NCI-H1105 (cell line): Measurements from ENCODE around the gene PRR5.

ENCODE experiments used
- DNase-seq: peaks from one replicate; lab custom pipeline; 2025; lab: John Stamatoyannopoulos, UW

PRR5 gene

DNA sequence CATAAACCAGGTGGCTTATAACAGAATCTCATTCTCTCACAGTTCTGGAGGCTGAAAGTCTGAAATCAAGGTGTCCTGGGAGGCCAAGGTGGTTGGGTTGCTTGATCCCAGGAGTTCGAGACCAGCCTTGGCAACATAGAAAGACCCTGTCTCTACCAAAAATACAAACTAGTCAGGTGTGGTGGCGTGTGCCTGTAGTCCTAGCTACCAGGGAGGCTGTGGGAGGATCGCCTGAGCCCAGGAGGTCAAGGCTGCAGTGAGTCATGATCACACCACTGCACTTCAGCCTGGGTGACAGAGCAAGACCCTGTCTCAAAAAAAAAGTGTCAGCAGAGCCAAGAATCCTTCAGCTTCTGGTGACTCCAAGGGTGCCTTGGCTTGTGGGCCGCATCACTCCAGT lies 8.9 kb upstream of the PRR5 start:
- no peak for DNase-seq

DNA sequence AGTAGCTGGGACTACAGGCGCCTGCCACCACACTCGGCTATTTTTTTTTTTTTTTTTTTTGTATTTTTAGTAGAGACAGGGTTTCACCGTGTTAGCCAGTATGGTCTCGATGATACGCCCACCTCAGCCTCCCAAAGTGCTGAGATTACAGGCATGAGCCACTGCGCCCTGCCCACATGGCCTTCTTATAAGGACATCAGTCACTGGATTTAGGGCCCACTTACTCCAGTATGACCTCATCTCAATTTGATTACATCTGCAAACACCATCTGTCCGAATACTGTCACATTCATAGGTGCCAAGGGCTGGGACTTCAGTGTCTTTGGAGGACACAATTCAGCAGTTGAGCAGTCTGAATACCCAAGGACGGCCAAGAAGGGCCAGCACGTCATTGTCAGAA lies 8.2 kb upstream of the PRR5 start:
- DNase-seq, result no peak

DNA sequence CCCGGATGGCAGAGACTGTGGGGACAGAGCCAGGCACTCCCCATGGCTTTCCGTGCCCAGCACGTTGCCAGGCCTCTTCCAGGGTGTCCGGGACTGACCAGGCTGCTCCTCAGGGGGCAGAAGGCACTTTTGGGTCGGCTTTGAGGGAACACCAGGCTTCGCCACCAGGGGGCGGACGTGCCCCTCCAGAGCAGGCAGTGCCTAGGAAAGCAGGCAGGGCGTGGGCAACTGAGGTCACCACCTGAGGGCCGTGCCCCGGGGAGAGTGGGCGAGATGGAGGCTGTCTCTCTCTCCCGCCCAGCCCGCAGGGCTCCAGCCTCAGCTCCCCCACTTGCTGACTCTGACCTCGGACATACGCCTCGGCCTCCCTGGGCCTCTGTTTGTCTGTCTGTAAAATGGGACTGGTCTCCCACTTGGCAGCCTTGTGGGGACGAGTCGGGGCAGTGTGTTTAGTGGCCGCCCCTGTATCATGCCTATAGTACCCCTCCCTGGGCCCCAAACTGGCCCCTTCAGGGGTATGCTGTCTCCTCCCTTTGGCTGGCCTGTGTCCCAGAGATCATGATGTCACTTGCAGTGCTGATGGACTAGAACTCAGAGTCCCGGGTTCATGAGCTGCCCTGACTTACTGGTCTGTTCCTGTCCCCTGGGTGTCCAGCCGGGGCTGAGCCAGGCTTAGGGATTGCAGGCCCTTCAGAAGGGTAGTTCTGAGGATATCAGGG lies 4.4 kb upstream of the PRR5 start:
- DNase-seq, result no peak

DNA sequence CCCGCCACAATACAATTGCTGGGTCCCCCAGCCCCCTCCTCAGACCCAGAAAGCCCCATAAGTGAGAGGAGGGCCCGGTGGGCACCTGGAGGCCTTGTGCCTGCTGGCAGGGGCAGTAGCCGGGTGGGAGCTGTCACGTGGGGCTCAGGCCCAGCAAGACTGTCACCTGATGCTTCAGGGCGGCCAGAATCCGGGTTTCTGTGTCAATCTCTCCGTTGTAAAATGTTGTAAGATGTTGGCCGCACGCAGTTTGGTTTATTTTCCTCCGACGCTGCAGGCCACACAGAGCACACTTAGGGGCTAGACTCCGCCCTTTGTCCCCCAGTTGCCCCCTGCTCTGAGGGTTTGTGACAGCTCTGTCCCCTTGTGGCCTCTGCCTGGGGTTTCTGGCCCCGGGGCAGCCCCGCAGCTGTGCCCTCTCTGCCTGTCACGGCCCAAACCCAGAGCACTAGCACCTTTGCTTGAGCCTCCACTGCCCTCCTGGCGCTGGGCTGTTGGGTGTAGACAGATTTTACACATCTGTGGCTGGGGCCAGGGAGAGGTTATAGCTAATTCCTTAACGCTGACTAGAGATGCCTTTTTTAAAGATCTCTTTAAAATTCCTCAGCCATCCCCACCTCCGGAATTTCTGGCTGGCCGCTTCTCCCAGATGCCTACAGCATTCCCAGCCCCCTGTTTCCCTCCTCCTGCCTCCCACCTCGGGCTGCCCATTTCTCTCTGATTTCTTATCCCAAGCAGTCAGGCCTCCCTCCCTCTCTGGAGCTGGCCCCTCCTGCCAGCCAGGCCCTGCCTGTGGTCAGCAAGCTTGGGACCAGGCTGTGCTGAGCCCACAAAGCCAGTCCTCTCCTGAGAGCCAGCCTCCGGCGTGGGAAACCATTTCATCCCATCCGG lies 3.2 kb upstream of the PRR5 start:
- no peak for DNase-seq

DNA sequence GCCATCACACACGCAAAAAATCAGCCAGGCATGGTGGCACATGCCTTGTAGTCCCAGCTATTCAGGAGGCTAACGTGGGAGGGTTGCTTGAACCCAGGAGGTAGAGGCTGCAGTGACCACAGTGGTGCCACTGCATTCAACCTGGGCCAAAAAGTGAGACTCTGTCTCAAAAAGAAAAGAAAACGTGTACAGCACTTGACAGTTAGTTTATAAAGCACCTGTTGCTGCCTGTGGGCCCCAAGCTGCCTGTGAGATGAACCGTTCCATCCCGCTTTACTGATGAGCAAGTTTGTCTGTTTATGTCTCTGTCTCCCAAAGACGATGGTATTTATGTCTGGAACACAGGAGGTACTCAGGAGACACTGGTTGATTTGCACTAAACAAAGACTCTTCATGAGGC lies 1.5 kb upstream of the PRR5 start:
- DNase-seq, result no peak

DNA sequence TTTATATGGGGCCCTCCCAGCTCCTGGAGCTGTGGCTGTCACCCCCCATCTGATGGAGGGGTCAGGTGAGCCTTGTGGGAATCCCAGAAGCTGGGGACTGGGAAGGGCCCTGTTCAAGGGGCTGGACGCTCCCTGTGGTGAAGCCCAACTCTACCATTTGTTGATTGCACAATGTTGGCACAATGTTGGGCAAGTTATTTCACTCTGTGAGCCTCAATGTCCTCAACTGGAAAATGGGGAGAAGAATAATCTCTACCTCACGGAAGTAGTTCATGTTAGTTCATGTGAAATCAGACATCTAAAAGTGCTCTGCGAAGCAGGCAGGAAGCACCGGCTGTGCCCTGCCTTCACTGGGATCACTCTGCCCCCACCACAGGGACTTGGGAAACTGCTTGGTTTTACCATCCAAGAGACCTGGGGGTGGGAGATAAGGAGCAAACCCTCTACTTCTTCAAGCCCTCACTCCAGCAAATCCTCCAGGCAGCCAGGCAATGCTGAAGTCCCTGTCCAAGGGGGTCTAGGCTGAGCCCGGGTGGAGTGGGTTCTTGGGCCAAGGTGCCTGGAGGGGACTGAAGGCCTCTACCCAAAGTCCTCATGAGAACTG lies 715 bp upstream of the PRR5 start:
- DNase-seq, result no peak

DNA sequence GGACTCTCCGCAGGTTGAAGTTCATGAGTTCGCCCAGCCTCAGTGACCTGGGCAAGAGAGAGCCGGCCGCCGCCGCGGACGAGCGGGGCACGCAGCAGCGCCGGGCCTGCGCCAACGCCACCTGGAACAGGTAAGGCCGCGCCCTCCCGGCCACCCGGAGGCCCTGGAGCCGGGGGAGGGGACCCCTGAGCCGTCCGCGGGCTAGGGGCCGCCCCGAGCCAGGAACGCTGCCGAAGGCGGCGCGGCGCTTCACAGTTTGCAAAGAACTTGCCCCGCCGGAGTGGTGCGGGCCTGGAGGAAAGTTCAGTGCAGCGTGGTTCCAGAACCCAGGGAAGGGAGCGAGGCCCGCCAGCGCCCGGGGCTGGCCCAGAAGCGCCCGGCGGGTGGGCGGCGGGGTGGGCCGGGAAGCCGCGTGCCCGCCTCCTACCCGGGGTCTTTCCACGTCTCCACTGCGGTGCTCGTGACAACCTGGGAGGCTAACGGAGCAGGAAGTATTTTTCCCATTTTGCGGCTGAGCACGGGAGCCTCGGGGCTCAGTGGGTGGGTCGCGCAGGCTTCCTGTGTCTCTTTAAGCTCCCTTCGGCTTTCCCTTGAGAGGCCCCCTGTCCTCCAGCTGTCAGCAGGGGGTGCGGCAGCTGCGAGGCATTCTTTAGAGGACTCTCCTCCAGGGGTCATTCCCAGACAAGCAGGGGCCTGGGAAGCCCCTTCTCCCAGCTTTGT lies 635 bp downstream of the PRR5 start:
- peak; percentile 16 for DNase-seq

DNA sequence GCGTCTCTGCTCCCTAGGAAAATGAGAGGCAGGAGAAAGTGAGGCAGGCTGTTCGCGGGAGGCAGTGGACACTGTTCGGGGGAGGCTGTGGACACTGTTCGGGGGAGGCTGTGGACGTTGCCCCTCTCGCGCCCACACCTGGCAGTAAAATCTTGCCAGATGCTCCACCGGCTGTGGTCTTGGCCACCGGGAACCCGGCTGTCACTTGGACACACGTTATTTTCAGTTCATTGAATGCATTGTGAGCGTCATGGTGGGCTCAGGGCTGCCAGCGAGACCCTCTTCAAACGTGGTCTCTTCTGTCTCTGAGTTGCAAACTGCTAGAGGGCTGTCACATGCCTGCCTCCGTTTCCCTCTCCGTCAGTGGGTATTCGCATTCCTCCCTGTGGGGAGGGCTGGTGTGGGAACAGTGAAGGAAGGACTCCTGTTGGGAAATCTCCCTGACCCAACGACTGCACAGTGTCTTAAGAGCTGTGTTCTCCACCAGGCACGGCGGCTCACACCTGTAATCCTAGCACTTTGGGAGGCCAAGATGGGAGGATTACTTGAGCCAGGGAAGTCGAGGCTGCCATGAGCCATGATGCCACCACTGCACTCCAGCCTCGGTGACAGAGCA lies 1.4 kb downstream of the PRR5 start:
- DNase-seq, result no peak

DNA sequence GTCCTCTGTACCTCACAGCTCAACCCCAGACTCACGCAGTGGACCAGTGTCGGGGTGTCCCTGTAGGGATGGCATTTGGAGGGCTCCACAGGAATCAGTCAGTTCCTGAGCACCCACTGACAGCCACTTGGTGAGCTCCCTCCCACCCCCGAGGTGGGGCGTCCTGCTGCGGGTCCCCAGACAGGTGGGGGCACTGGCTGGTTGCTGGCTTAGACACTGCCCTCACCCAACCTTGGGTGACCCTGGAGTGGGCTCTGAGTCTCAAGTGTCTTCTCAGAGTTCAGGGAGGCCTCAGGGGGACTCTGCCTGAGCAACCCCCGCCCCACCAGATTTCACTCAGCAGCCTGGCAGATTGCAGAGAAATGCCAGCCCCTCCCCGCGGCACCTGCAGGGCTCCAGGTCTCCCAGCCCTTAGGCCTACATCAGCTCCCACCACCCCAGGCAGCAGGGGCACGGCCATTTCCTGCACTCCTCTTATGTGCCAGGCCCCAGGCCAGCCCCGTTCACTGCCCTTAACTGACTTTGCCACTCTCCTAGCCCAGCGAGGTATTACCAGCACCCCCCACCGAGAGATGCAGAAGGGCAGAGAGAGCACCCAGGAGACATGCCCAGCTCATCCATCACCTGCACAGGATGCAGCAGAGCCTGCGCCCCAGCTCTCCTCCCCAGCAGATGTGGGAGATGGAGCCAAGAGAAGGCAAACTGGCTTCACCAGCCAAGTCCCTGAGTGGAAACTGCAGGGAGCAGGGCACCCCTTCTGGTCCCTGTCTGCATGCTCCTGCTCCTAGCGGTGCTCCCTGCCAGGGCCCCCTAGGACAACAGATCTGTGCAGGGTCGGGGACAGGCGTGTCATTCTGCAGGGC lies 2.4 kb downstream of the PRR5 start:
- DNase-seq, result no peak

DNA sequence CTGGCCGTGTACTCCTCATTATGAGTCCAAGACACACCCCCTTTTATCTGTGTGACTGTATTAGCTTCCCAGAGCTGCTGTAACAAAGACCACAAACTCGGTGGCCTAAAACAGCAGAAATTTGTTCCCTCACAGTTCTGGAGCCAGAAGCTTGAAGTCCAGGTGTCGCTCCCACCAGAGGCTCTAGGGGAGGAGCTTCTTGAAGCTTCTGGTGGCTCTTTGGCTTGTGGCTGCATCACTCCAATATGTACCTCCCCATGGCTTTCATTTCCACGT lies 3.0 kb downstream of the PRR5 start:
- DNase-seq, result no peak

DNA sequence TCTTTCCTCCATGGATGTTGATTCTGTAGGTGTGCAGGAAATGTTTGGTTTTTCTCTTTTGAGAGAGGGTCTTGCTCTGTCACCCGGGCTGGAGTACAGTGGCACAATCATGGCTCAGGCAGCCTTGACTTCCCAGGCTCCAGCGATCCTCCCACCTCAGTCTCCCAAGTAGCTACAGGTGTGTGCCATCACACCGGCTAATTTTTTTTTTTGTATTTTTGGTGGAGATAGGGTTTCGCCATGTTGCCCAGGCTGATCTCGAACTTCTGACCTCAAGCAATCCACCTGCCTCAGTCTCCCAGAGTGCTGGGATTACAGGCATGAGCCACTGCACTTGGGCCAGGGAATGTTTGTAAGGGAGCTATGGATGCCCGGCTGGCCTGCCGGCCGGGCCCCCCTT lies 4.5 kb downstream of the PRR5 start:
- DNase-seq, result no peak

DNA sequence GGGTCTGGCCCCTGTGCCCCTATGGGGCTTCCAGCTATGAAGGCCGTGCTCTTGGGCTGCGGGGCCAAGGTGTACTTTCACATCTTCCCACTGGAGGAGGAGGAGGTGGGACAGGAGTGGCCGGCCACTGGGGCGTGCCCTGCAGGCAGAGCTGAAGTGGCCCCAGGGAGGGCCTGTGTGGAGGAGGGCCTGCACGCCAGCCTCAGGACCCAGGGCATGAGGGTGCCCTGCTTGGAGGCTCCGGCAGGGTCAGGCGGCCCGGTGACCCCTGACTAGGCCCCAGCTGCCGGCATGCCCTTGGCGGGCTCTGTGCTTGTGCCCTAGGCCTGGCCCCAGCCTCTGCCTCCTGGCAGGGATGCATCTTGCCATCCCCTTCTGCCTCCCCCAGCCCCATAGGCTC lies 5.2 kb downstream of the PRR5 start:
- DNase-seq, result no peak

DNA sequence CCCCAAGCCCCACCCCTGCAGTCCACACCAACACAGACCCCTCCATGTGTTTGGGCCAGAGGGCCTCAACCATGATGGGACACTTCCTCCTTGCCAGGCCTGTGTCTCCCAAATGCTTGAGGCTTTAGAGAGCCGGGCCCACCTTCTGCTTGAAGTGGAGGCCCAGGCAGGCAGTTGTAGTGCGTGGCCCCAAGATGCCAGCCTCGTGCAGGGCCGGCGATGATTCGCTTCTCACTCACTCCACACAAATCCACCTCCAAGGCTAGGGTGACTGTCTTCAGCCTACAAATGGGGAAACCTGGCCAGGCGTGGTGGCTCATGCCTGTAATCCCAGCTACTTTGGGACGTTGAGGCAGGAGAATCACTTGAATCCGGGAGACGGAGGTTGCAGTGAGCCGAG lies 5.7 kb downstream of the PRR5 start:
- no peak for DNase-seq

DNA sequence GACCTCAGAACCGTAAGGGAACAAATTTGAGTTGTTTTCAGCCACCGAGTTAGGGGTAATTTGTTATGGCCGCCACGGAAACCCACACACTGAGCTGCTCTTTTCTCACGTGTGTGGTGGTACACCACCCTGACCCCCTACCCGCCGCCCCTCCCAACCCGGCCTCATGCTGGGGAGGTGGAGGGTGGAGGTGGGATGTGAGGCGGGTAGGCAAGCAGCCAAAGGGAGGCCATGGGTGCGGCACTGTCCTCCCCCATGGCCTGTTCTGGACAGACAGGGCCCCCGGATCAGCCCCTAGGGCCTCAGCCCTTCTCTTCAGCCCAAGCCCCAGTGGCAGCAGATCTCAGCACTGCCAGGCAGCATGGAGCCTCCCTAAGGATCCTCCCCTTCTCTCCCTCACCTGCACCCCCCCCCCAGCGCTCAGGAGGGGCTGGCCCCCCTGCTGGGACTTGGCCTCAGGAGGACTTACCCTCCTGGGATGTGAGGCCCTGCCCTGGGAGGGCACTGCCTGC lies 7.9 kb downstream of the PRR5 start:
- no peak for DNase-seq

DNA sequence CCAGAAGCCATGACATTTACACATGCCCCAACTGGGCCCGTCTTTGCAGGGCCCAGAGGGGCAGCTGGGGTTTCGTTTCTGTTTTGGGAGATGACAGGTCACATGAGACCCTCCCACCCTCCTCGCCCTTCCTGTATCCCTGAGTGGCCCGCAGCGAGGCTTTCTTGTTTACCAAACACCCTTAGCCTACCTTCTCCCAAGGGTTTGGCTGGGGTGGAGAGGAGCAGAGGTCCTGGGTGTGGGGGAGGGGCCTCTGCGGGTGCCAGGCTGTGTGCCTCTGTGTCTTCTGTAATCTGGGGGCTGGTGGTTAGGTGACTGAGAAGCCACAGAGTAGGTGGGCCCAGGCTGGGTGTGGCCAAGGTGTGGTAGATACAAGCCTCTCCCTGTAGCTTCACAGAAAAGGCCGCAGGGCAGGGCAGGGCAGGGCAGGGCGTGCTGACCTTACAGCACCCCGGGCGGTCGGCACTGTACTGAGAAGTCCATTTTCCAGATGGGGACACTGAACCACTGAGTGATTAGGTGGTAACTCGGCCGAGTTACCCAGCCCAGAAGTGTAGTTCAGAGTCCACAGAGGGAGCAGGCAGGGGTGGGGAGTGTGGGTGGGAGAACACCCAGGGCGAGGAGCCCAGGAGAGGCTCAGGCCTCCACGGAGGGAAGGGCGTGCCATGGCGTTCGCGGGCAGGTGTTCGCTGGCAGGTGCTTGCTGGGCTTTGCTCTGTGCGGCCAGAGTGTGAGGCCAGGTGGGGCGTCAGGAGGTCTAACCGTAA lies 8.7 kb downstream of the PRR5 start:
- peak; percentile 57 for DNase-seq

DNA sequence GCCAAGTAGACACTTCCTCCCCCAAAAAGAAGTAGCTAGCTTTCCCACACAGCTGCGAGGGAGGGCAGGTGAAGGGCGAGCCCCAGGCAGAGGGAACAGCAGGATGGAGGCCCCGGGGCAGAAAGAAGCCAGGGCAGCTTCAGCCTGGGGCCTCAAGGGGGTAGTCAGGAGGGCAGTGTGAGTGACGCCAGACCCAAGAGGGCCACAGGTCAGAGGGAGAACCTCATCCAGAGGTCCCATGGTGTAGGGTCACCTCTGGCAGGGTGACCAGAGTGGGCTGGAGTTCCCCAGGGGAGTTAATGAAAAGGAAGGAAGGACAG lies 9.2 kb downstream of the PRR5 start:
- no peak for DNase-seq

DNA sequence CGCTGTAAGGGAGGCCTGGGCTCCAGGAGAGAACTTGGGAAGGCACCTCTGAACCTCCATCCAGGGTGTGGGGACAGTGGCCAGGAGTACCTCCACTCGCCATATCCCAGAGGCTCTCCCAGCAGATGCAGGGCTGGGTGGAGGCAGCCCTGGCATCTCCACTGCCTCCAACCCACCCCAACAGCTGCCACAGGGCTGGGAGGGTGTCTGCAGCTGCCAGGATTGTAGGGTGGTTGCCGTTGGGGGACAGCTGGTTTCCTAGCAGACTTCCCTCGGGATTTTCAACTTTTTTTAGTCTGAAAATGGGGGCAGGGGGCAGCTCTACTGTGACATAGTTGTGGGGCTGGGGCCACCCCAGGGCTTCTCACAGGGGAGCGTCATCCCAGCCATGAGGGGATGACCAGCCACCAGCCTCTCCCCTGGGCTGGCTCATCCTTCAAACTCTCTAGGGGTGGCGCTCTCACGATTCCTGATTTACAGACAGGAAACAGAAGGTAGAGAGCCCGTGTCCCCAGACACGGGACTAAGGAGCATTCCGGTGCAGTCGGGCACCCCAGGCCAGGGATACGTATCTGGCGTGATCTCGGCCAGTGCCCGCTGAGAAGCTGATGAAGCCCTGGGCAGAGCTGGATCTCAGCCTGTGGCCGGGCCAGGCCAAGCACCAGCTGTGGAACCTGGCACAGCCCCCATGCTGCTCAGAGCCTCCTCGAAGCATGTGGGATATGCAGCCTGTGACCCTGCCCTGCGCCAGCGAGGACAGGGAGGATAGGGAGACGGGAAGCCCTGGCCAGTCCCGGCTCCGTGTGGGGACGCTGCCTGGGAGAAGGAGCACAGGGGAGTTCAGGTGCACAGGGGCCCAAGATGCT lies 9.9 kb downstream of the PRR5 start:
- no peak for DNase-seq

DNA sequence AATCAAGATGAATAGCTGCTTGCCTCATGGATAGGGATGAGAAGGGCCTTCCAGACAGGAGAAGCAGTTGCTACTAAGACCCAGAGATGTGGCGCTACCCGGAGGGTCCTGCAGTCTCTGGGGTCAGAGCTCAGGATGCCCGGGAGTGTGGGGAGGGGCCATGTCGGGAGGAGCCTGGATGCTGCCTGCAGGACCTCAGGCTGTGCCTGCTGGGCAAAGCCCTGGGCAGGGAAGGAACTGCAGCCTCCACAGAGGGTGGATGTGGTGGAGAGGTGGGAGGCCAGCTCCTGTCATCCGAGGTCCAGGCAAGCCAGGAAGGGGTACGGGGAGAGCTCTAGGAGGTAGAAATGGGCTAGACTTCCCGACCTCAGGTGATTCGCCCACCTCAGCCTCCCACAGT lies 11.0 kb downstream of the PRR5 start:
- no peak for DNase-seq

DNA sequence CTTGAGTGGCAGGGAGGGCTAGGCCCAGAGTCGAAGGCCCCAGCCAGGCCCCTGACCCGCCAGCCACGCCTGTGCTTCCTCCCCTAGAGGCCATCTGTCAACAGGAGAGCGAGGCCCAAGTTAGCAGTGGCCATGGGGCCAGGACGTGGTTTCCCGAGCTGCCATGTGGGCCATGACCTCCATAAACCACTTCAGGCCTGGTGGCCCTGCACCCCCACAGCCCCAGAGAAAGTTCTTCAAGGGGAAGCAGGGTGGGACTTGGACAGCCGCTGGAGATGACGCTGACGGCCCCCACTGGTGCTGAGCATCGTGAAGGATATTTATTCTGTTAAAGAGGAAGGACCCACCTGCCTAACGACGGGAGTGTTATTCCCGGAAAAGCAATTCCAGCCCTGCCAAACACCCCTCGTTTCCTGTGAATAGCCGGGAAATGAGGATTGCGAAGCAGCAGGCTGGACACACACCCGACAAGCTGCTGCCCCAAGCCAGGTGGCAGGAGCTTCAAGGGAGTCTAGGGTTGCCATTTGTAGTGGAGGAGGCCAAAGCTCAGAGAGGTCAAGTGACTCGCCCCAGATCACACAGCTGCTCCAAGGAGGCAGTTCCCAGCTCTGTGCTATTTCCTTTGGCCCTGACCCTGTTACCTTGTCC lies 12.8 kb downstream of the PRR5 start:
- DNase-seq, result no peak
